HepG2 (cell line): ENCODE measurements around the gene TAAR9. TPM values are rescaled to one million over a fixed set of nuclear protein-coding genes. Genes with fewer than 3 reads are reported as not detected.

Experiments used
- CERS6 ChIP-seq: sonication (generic); formaldehyde crosslinking; IDR thresholded peaks from 2 replicates; pipeline ENCODE4 v1.5.0; 2020; ENCODE audit warnings: missing genetic modification reagents
- CHD2 ChIP-seq: IDR thresholded peaks from 2 replicates; pipeline ENCODE4 v1.6.1; 2011; ENCODE audit warnings: low read depth, low read length, improper control_type of control experiment
- HHEX ChIP-seq: IDR thresholded peaks from 2 replicates; pipeline ENCODE4 v1.6.1; 2016; ENCODE audit warnings: control low read depth
- KDM1A ChIP-seq: IDR thresholded peaks from 2 replicates; pipeline ENCODE4 v1.6.1; 2016; ENCODE audit warnings: missing compliant biosample characterization
- KMT2B ChIP-seq: IDR thresholded peaks from 2 replicates; pipeline ENCODE4 v1.6.1; 2016; ENCODE audit warnings: missing genetic modification reagents, missing compliant biosample characterization
- MLXIP ChIP-seq: sonication (generic); formaldehyde crosslinking; IDR thresholded peaks from 2 replicates; pipeline ENCODE4 v1.9.0; 2021; ENCODE audit warnings: missing genetic modification reagents, borderline replicate concordance
- NCOA2 ChIP-seq: sonication (generic); formaldehyde crosslinking; IDR thresholded peaks from 2 replicates; pipeline ENCODE4 v1.8.0; 2022; ENCODE audit warnings: inconsistent platforms
- PHF20 ChIP-seq: sonication (generic); formaldehyde crosslinking; IDR thresholded peaks from 2 replicates; pipeline ENCODE4 v1.5.0; 2020; ENCODE audit warnings: mild to moderate bottlenecking, missing genetic modification reagents
- RCOR2 ChIP-seq: IDR thresholded peaks from 2 replicates; pipeline ENCODE4 v1.6.1; 2016; ENCODE audit warnings: missing biosample characterization, missing genetic modification reagents
- YEATS2 ChIP-seq: sonication (generic); formaldehyde crosslinking; IDR thresholded peaks from 2 replicates; pipeline ENCODE4 v1.4.0; 2020; ENCODE audit warnings: missing genetic modification reagents, borderline replicate concordance
- ZNF12 ChIP-seq: sonication (generic); formaldehyde crosslinking; IDR thresholded peaks from 2 replicates; pipeline ENCODE4 v1.5.0; 2020; ENCODE audit warnings: missing genetic modification reagents
- ZNF235 ChIP-seq: sonication (generic); formaldehyde crosslinking; IDR thresholded peaks from 2 replicates; pipeline ENCODE4 v1.8.1; 2023; ENCODE audit warnings: mild to moderate bottlenecking, missing genetic modification reagents, borderline replicate concordance
- ZNF281 ChIP-seq: sonication (generic); formaldehyde crosslinking; IDR thresholded peaks from 2 replicates; pipeline ENCODE4 v1.4.0; 2020; ENCODE audit warnings: missing genetic modification reagents, borderline replicate concordance
- ZNF549 ChIP-seq: sonication (generic); formaldehyde crosslinking; IDR thresholded peaks from 2 replicates; pipeline ENCODE4 v1.5.0; 2020; ENCODE audit warnings: missing genetic modification reagents
- ZNF776 ChIP-seq: sonication (generic); formaldehyde crosslinking; IDR thresholded peaks from 2 replicates; pipeline ENCODE4 v1.4.0; 2020; ENCODE audit warnings: mild to moderate bottlenecking, missing genetic modification reagents
- ZNF841 ChIP-seq: sonication (generic); formaldehyde crosslinking; IDR thresholded peaks from 2 replicates; pipeline ENCODE4 v1.8.1; 2023; ENCODE audit warnings: missing genetic modification reagents, borderline replicate concordance
- polyA plus RNA-seq, 8 experiments: library from polyadenylated mRNA; depleted of rRNA in 3 of 8; stranded (reverse) in 7 of 8; unstranded in 1 of 8; fragments of >200 nt; fragmentation: Illumina TruSeq in 4 of 8; extraction: Trizol in 4 of 8; gene quantifications; 2 replicates each; pipeline versions ENCODE4 v1.2.1 to v1.2.3, GENCODE V29; 2011 to 2016; ENCODE audit warnings: low read depth in 4 of 8, missing spikeins in 1 of 8, mixed read lengths in 1 of 8; ENCODE audit not compliant: insufficient read depth in 1 of 8
- total RNA-seq, 5 experiments: library from RNA; depleted of rRNA; stranded (reverse); fragments of >200 nt; fragmentation: Illumina TruSeq; extraction: Trizol; gene quantifications; 2 replicates each; pipeline ENCODE4 v1.2.3, GENCODE V29; 2016; ENCODE audit warnings: low read depth in 1 of 5
- TF ChIP-seq, protein P1 (sequence below): fragments of 450-650 bp; IDR thresholded peaks from 2 replicates; pipeline ENCODE4 v1.6.1; 2016
- TF ChIP-seq, protein P2 (sequence below): IDR thresholded peaks from 2 replicates; pipeline ENCODE4 v1.6.1; 2012; ENCODE audit warnings: low read depth, low read length, improper control_type of control experiment

The TAAR9 gene
- total and polyA plus RNA-seq, 2 of the 13 experiments (the other 11 are each of a cell fraction or from before 2014, with no cell fraction given), result 0.07 TPM; not detected in 1

DNA sequence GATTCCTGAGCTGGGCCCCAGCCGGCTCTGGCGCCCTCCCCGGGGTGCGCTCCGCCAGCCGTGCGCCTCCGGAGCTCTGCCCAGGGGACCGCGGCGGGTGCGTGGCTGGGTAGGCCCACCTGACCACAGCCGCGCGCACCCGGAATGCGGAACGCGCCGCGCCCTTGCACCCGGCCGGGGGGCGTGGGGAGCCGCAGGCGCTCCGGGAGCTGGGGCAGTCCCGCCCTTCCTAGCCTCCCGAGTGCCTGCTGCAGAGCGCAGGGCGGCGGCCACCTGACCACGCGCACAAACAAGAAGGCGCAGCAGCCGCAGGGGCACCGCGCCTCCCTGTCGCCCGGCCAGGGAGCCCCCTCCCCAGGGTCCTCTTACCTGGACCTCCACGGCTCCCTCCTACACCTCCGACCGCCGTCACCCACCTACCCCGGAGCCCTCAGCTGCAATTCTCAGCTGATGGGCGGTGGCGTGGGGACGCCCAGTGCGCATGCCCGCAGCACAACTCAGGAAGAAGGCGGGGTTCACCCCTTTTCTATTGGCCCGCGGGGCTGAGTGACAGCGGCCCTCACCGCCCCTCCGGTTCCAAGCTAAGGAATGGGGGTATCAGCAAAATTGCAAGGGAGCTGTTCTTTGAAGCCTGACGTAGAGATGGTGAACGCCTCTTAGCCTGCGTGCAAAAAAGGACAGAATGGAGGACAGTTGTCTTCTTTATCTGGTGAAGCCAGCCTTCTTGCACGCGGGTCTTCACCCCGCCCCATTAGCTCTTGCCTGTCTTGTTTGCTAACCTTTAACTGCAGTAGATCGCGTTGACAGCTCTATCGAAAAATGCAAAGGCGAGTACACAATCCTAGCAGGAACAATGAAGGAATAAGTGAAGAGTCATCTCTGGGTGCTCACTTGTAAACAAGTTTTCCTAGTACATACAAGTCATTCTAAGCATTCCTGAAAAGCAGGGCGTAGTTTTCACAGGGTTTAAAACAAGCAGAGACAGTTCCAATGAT is 25.1 kb upstream of the TAAR9 start, which contains the start of gene STX7 (continued):
- TF ChIP-seq MLXIP (CRISPR knock-in tag) (peak; percentile 46; the same call in 1 of the 2 replicates), RCOR2 (CRISPR knock-in tag) (0 out of 2 replicates have a peak, but pooled peaks have one; percentile 21), ZNF841 (CRISPR knock-in tag) (no peak), ZNF12 (CRISPR knock-in tag) (no peak), KMT2B (CRISPR knock-in tag) (peak; percentile 75), ZNF281 (CRISPR knock-in tag) (peak; percentile 10; the same call in 1 of the 2 replicates), YEATS2 (CRISPR knock-in tag) (peak; percentile 78; the same call in 1 of the 2 replicates), CERS6 (CRISPR knock-in tag) (no peak), CHD2 (0 out of 2 replicates have a peak, but pooled peaks have one; percentile 43), PHF20 (CRISPR knock-in tag) (peak; percentile 75; the same call in 1 of the 2 replicates), ZNF235 (CRISPR knock-in tag) (peak; percentile 96; the same call in 1 of the 2 replicates), ZNF776 (CRISPR knock-in tag) (peak; percentile 96), HHEX (CRISPR knock-in tag) (no peak), NCOA2 (CRISPR knock-in tag) (peak; percentile 45), ZNF549 (CRISPR knock-in tag) (0 out of 2 replicates have a peak, but pooled peaks have one; percentile 44), KDM1A (no peak)
- TF ChIP-seq, protein P1, sequence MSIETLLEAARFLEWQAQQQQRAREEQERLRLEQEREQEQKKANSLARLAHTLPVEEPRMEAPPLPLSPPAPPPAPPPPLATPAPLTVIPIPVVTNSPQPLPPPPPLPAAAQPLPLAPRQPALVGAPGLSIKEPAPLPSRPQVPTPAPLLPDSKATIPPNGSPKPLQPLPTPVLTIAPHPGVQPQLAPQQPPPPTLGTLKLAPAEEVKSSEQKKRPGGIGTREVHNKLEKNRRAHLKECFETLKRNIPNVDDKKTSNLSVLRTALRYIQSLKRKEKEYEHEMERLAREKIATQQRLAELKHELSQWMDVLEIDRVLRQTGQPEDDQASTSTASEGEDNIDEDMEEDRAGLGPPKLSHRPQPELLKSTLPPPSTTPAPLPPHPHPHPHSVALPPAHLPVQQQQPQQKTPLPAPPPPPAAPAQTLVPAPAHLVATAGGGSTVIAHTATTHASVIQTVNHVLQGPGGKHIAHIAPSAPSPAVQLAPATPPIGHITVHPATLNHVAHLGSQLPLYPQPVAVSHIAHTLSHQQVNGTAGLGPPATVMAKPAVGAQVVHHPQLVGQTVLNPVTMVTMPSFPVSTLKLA, result peak; percentile 45; the same call in 1 of the 2 replicates
- TF ChIP-seq, protein P2, sequence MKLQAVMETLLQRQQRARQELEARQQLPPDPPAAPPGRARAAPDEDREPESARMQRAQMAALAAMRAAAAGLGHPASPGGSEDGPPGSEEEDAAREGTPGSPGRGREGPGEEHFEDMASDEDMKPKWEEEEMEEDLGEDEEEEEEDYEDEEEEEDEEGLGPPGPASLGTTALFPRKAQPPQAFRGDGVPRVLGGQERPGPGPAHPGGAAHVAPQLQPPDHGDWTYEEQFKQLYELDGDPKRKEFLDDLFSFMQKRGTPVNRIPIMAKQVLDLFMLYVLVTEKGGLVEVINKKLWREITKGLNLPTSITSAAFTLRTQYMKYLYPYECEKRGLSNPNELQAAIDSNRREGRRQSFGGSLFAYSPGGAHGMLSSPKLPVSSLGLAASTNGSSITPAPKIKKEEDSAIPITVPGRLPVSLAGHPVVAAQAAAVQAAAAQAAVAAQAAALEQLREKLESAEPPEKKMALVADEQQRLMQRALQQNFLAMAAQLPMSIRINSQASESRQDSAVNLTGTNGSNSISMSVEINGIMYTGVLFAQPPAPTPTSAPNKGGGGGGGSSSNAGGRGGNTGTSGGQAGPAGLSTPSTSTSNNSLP, result peak; percentile 29; the same call in 1 of the 2 replicates
